ENCODE results near the gene CEND1. TPM values are rescaled to one million over a fixed set of nuclear protein-coding genes. Genes with fewer than 3 reads are reported as not detected.

The CEND1 gene
- total and polyA plus RNA-seq, 2 donors (not counting 3 experiments of a cell fraction or from before 2014, with no cell fraction given) = 0.15 to 0.40 TPM

DNA sequence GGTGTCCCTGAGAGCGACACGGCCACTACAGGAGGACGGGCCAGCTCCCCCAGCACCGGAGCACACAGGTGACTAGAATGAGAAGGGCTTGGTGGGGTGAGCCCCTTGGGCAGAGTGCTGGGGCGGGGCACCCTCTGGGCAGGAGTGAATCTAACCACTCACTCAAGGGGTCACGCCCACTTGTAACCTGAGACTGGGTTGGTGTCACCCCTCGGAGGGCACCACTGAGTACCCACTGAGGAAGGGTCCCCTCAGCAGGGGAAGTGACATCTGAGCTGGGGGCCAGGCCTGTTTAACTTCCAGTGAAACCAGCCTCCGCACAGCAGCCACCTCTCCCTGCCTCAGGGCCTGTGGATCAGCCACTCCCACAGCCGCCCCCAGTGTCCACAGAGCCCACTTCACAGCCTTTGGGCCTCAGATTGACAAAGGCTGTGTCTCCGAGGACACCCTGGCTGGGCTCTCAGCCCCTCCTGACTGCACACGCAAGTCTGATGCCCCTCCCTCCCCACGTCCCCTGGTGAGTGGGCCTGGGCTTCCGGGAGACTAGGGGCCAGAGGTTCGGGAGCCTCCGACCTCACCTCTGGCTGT is 18.2 kb downstream of the CEND1 start:
- DNase-seq (ENCODE audit: low read depth, low spot score) (no peak), FAIRE-seq (no peak)
- Histone ChIP-seq H3K79me2 (ENCODE audit: control insufficient read depth, insufficient read depth, low read length) (peaks cover 51% of the 10 kb centered on the region), H3K4me3 (replicated peaks in 1 of 3; ENCODE audit: insufficient read depth in 1 of 3, low read depth in 1 of 3, low read length in 3 of 3) (no peak overlapping the region), H3K9ac (replicated peaks; ENCODE audit: extremely low read depth, insufficient read depth, low read length) (no peak overlapping the region), H3K9me3 (replicated peaks; ENCODE audit: control insufficient read depth, insufficient read depth, low read length) (no peaks in the 10 kb centered on the region), H3K4me2 (ENCODE audit: insufficient read depth, low read length) (no peak overlapping the region), H3K27me3 (ENCODE audit: control insufficient read depth in 2 of 2, insufficient read depth in 2 of 2, low read length in 2 of 2) (no peaks in the 10 kb centered on the region), H4K20me1 (replicated peaks; ENCODE audit: control insufficient read depth, extremely low read depth, insufficient read depth, low read length) (no peaks in the 10 kb centered on the region), H3K4me1 (ENCODE audit: control insufficient read depth, extremely low read depth, insufficient read depth, low read length) (peaks cover 17% of the 10 kb centered on the region), H3K9me1 (replicated peaks; ENCODE audit: control insufficient read depth, extremely low read depth, insufficient read depth, low read length) (no peaks in the 10 kb centered on the region), H3K27ac (ENCODE audit: insufficient read depth, low read depth, low read length) (no peak overlapping the region), H3K36me3 (ENCODE audit: control insufficient read depth in 2 of 2, extremely low read depth in 1 of 2, insufficient read depth in 2 of 2, low read length in 2 of 2) (peaks cover 17 to 37% of the 10 kb centered on the region in 2 experiments), H2AFZ (ENCODE audit: low read depth, low read length) (no peak overlapping the region)
- CTCF ChIA-PET = no interaction called here
- TF ChIP-seq, protein P1, sequence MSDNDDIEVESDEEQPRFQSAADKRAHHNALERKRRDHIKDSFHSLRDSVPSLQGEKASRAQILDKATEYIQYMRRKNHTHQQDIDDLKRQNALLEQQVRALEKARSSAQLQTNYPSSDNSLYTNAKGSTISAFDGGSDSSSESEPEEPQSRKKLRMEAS (IDR thresholded peaks at IDR 0.05; ENCODE audit: insufficient read depth, insufficient read length) = no peak
- no peak for TF ChIP-seq JUN (IDR thresholded peaks at IDR 0.05; ENCODE audit: borderline replicate concordance, insufficient read depth, insufficient read length, low read depth)
- TF ChIP-seq FOS (IDR thresholded peaks at IDR 0.05; ENCODE audit: borderline replicate concordance, insufficient read depth, low read length) = no peak
- BruUV-seq (replicated peaks) = no TSS peak
- dilution Hi-C loops (cut with MboI; ENCODE audit: extremely low pct_ligation_motif_present, low sequenced_read_pairs) = no loop called here
- intact Hi-C loops (cut with micrococcal nuclease) = no loop called here
- POLR2A ChIA-PET = no interaction called here

DNA sequence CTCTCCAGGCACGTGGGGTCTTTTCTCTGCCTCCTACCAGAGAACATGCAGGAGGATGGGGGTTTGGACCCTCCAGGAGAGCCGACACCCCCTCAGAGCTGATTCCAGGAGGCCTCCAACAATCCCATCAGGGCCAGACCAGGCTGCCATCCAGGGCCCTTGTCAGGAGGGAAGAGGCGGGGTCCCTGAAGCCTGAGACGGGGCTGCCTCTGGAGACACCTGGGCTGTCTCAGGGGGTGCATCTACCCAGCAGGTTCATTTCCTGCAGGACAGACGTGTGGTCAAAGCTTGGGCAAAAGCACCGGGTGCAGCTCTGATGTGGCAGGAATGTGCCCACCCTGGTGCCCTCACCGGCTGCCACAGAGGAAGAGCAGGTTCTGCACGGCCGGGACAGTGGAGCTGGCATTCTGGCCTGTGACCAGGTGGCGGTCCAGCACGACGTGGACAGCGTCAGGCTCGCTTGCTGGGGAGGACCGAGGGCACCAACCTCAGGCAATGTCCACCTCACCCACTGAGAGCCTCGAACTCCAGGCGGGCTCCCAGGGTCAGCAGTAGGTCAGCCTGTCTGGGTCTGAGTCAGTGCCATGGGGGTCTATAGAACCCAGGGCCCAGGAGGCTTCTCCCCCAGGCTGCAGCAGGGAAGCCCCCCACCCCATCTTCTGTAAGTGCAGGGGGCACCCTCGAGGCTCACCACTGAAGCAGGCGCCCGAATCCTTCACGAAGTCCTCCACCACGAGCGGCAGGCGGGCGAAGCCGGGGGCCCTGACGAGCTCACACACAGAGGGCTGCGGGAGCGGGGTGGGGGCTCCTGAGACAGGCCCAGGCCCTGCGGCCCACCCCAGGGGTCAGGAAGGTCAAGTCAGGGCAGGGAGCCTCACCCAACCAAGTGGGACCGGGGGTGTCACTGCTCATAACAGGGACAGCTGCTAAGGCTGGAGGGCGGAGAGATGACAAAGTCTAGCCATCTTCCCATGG is 19.0 kb downstream of the CEND1 start:
- BruUV-seq (replicated peaks) = no TSS peak
- CTCF ChIA-PET = no interaction called here
- Histone ChIP-seq H3K27ac (ENCODE audit: insufficient read depth, low read depth, low read length) (no peak overlapping the region), H3K4me2 (ENCODE audit: insufficient read depth, low read length) (no peak overlapping the region), H3K36me3 (ENCODE audit: control insufficient read depth in 2 of 2, extremely low read depth in 1 of 2, insufficient read depth in 2 of 2, low read length in 2 of 2) (peaks cover 17 to 39% of the 10 kb centered on the region in 2 experiments), H4K20me1 (replicated peaks; ENCODE audit: control insufficient read depth, extremely low read depth, insufficient read depth, low read length) (no peaks in the 10 kb centered on the region), H3K9me1 (replicated peaks; ENCODE audit: control insufficient read depth, extremely low read depth, insufficient read depth, low read length) (no peaks in the 10 kb centered on the region), H3K4me3 (replicated peaks in 1 of 3; ENCODE audit: insufficient read depth in 1 of 3, low read depth in 1 of 3, low read length in 3 of 3) (no peak overlapping the region), H2AFZ (ENCODE audit: low read depth, low read length) (no peak overlapping the region), H3K9me3 (replicated peaks; ENCODE audit: control insufficient read depth, insufficient read depth, low read length) (no peaks in the 10 kb centered on the region), H3K9ac (replicated peaks; ENCODE audit: extremely low read depth, insufficient read depth, low read length) (no peak overlapping the region), H3K27me3 (ENCODE audit: control insufficient read depth in 2 of 2, insufficient read depth in 2 of 2, low read length in 2 of 2) (no peaks in the 10 kb centered on the region), H3K4me1 (ENCODE audit: control insufficient read depth, extremely low read depth, insufficient read depth, low read length) (peaks cover 10% of the 10 kb centered on the region), H3K79me2 (ENCODE audit: control insufficient read depth, insufficient read depth, low read length) (peaks cover 43% of the 10 kb centered on the region)
- no peak for FAIRE-seq
- no peak for TF ChIP-seq JUN (IDR thresholded peaks at IDR 0.05; ENCODE audit: borderline replicate concordance, insufficient read depth, insufficient read length, low read depth)
- no peak for DNase-seq (ENCODE audit: low read depth, low spot score)
- intact Hi-C loops (cut with micrococcal nuclease) (no loop called here), dilution Hi-C loops (cut with MboI; ENCODE audit: extremely low pct_ligation_motif_present, low sequenced_read_pairs) (no loop called here)
- POLR2A ChIA-PET = no interaction called here
